Lower leg skin (tissue), 3 donors: ENCODE data around the gene KLHDC9.

Experiments used
- POLR2A ChIP-seq, 2 donors: fragments of 450-650 bp; IDR thresholded peaks; one replicate each; pipeline ENCODE4 v1.6.1; 2016 to 2017; ENCODE audit warnings: antibody characterized with exemption in 2 of 2, mild to moderate bottlenecking in 1 of 2, moderate library complexity in 1 of 2
- TF ChIP-seq, protein P1 (sequence below), 3 donors: fragments of 450-650 bp; IDR thresholded peaks; one replicate each; pipeline ENCODE4 v1.5.1; 2016; ENCODE audit warnings: antibody characterized with exemption in 3 of 3, mild to moderate bottlenecking in 3 of 3, moderate library complexity in 2 of 3

DNA sequence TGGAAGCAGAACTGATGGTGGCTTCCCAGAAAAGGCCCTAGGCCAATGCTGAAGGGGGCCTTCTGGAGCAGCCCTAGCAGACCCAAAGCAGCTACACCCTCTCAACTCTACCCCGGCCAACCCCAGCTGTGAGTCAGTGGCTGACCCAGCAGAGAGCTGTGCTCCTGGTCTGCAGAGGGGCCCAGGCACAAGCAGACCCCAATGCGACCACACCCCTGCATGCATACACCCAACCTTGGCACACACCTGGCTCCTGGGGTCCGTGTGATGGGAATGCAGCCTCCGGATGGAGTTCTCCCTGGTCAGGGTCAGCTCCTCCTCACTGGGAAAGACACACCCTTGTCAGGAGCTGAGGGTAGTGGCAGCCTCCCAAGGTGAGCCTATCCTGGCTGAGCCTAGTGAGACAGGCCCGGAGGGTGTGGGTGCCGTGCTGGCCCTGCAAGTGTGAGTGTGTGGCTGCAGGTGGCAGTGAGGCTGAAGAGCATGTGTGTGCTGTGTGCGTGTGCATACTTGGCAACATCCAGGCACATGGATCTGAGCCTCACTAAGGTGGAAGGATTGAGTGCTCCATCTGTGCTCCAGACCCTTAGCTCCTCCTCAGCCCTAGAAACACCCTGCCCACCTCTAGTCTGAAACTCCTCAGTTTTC lies 24.6 kb upstream of the KLHDC9 start:
- TF ChIP-seq, protein P1, sequence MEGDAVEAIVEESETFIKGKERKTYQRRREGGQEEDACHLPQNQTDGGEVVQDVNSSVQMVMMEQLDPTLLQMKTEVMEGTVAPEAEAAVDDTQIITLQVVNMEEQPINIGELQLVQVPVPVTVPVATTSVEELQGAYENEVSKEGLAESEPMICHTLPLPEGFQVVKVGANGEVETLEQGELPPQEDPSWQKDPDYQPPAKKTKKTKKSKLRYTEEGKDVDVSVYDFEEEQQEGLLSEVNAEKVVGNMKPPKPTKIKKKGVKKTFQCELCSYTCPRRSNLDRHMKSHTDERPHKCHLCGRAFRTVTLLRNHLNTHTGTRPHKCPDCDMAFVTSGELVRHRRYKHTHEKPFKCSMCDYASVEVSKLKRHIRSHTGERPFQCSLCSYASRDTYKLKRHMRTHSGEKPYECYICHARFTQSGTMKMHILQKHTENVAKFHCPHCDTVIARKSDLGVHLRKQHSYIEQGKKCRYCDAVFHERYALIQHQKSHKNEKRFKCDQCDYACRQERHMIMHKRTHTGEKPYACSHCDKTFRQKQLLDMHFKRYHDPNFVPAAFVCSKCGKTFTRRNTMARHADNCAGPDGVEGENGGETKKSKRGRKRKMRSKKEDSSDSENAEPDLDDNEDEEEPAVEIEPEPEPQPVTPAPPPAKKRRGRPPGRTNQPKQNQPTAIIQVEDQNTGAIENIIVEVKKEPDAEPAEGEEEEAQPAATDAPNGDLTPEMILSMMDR (IDR thresholded peaks at IDR 0.05): no peak
- no peak for TF ChIP-seq POLR2A (IDR thresholded peaks at IDR 0.05)
